SK-N-SH (cell line): Measurements from ENCODE around the gene RAPGEF1. TPM values are rescaled to one million over a fixed set of nuclear protein-coding genes. Genes with fewer than 3 reads are reported as not detected.

Experiments
- CTCF ChIA-PET: fragments of 300-600, 350-600 bp; formaldehyde crosslinking; extraction: SDS; loops from one replicate; lab custom pipeline; 2021; lab: Yijun Ruan, JAX
- POLR2A ChIA-PET: fragments of 350-600 bp; sonication (Branson Sonifier 250); formaldehyde crosslinking; extraction: SDS; loops from one replicate; lab custom pipeline; 2020; ENCODE audit warnings: antibody characterized with exemption, inconsistent platforms; lab: Yijun Ruan, JAX
- DNase-seq: peaks from one replicate; pipeline ENCODE4 v3.0.0; 2012
- H2AFZ ChIP-seq: fragments of 200-600 bp; sonication (generic); 2 replicates; pipeline ENCODE4 v1.8.1; 2016; ENCODE audit warnings: antibody characterized with exemption, mild to moderate bottlenecking, low read depth
- H3F3A ChIP-seq: fragments of 200-600 bp; sonication (generic); replicated peaks from 2 replicates; pipeline ENCODE3; 2016; ENCODE audit warnings: antibody characterized with exemption, mild to moderate bottlenecking; ENCODE audit not compliant: insufficient read depth
- H3K27ac ChIP-seq, 2 experiments: fragments of 200-500 bp in 1 of 2; fragments of 200-600 bp in 1 of 2; sonication (Bioruptor generic) in 1 of 2; sonication (generic), shearing (Covaris generic) in 1 of 2; 2 replicates each; pipeline versions ENCODE4 v1.5.1 to v1.6.1; 2014 to 2016; ENCODE audit warnings: low read depth in 2 of 2, inconsistent platforms in 1 of 2, low read length in 1 of 2, mild to moderate bottlenecking in 1 of 2, mixed read lengths in 1 of 2
- H3K27me3 ChIP-seq: fragments of 200-600 bp; sonication (generic), shearing (Covaris generic); 2 replicates; pipeline ENCODE4 v1.6.1; 2016; ENCODE audit warnings: mixed run types; ENCODE audit not compliant: insufficient read depth
- H3K36me3 ChIP-seq, 2 experiments: fragments of 200-500 bp in 1 of 2; fragments of 200-600 bp in 1 of 2; sonication (Bioruptor generic) in 1 of 2; sonication (generic) in 1 of 2; replicated peaks in 1 of 2; 2 replicates each; pipeline versions ENCODE3 to v1.5.1; 2014 to 2016; ENCODE audit warnings: low read length in 1 of 2, mild to moderate bottlenecking in 1 of 2; ENCODE audit not compliant: insufficient read depth in 2 of 2, control insufficient read depth in 1 of 2
- H3K4me1 ChIP-seq, 2 experiments: fragments of 200-500 bp in 1 of 2; fragments of 200-600 bp in 1 of 2; sonication (Bioruptor generic) in 1 of 2; sonication (generic), shearing (Covaris generic) in 1 of 2; 2 replicates each; pipeline versions ENCODE4 v1.5.1 to v1.6.1; 2014 to 2016; ENCODE audit warnings: low read depth in 1 of 2, low read length in 1 of 2, mixed run types in 1 of 2; ENCODE audit not compliant: insufficient read depth in 2 of 2, control insufficient read depth in 1 of 2
- H3K4me2 ChIP-seq: fragments of 200-600 bp; sonication (generic), shearing (Covaris generic); 2 replicates; pipeline ENCODE4 v1.6.1; 2017; ENCODE audit warnings: mixed run types
- H3K4me3 ChIP-seq, 2 experiments: fragments of 200-500 bp in 1 of 2; fragments of 200-600 bp in 1 of 2; sonication (Bioruptor generic) in 1 of 2; sonication (generic), shearing (Covaris generic) in 1 of 2; 2 replicates each; pipeline versions ENCODE4 v1.5.1 to v1.8.1; 2014 to 2016; ENCODE audit warnings: low read depth in 2 of 2, inconsistent platforms in 1 of 2, low read length in 1 of 2, mild to moderate bottlenecking in 1 of 2, mixed read lengths in 1 of 2, moderate library complexity in 1 of 2
- H3K79me2 ChIP-seq: fragments of 200-600 bp; sonication (generic); 2 replicates; pipeline ENCODE4 v1.8.1; 2017; ENCODE audit warnings: mild to moderate bottlenecking; ENCODE audit not compliant: insufficient read depth
- H3K9ac ChIP-seq: fragments of 200-600 bp; sonication (generic); 2 replicates; pipeline ENCODE4 v1.6.1; 2017; ENCODE audit warnings: mixed run types
- H3K9me2 ChIP-seq: fragments of 200-600 bp; sonication (generic); 2 replicates; pipeline ENCODE4 v1.6.1; 2017; ENCODE audit warnings: mixed run types
- H3K9me3 ChIP-seq: fragments of 200-600 bp; sonication (generic); 2 replicates; pipeline ENCODE4 v1.6.1; 2017; ENCODE audit warnings: mixed run types, mild to moderate bottlenecking, moderate library complexity
- H4K20me1 ChIP-seq: fragments of 200-600 bp; sonication (generic); 2 replicates; pipeline ENCODE4 v1.6.1; 2017; ENCODE audit warnings: mild to moderate bottlenecking, mixed run types; ENCODE audit not compliant: insufficient read depth
- ELF1 ChIP-seq: IDR thresholded peaks from 2 replicates; pipeline ENCODE4 v1.4.0; 2012
- FOSL2 ChIP-seq: IDR thresholded peaks from 2 replicates; pipeline ENCODE4 v1.4.0; 2012; ENCODE audit warnings: low read depth, mild to moderate bottlenecking, moderate library complexity, borderline replicate concordance
- GATA2 ChIP-seq: sonication (generic); formaldehyde crosslinking; IDR thresholded peaks from 2 replicates; pipeline ENCODE4 v1.5.0; 2020; ENCODE audit warnings: mild to moderate bottlenecking, missing genetic modification reagents
- MEF2A ChIP-seq: IDR thresholded peaks from 2 replicates; pipeline ENCODE4 v1.4.0; 2012; ENCODE audit warnings: low read depth, borderline replicate concordance
- NFIC ChIP-seq: IDR thresholded peaks from 2 replicates; pipeline ENCODE4 v1.4.0; 2012; ENCODE audit warnings: borderline replicate concordance
- RAD21 ChIP-seq: IDR thresholded peaks from 2 replicates; pipeline ENCODE4 v1.6.1; 2012; ENCODE audit warnings: mild to moderate bottlenecking, low read length
- RFX5 ChIP-seq: IDR thresholded peaks from 2 replicates; pipeline ENCODE4 v1.6.1; 2012; ENCODE audit warnings: mild to moderate bottlenecking, improper control_type of control experiment, low read length
- USF1 ChIP-seq: IDR thresholded peaks from 2 replicates; pipeline ENCODE4 v1.4.0; 2012; ENCODE audit warnings: low read depth, borderline replicate concordance
- USF2 ChIP-seq: fragments of 150-350 bp; IDR thresholded peaks from 2 replicates; pipeline ENCODE4 v1.6.1; 2017; ENCODE audit warnings: antibody characterized with exemption, low read length, low read depth, borderline replicate concordance
- WGBS: methylation state at CpG from one replicate; pipeline ENCODE4 v1.1.6; 2017; ENCODE audit warnings: low lambda C conversion rate; 5-methylcytosine and 5-hydroxymethylcytosine counted together
- polyA plus RNA-seq, 3 experiments: library from polyadenylated mRNA; depleted of rRNA; stranded (reverse); fragments of >200 nt; gene quantifications; 2 replicates each; pipeline ENCODE4 v1.2.3, GENCODE V29; 2012

Gene RAPGEF1
- polyA plus RNA-seq, 1 of the 3 experiments (the other 2 are of a cell fraction): 26.2 TPM

- Histone ChIP-seq H3K9ac (no peak overlapping the region), H3K79me2 (no peaks in the 10 kb centered on the region), H3K4me3 (no peak overlapping the region), H3K27ac (no peak overlapping the region), H3K9me3 (no peaks in the 10 kb centered on the region), H3F3A (peaks cover 16% of the 10 kb centered on the region), H3K9me2 (no peaks in the 10 kb centered on the region), H2AFZ (no peak overlapping the region), H4K20me1 (0 out of 2 replicates have a peak, but pooled peaks cover 6% of the 10 kb centered on the region), H3K36me3 (peaks cover 8 to 11% of the 10 kb centered on the region in 2 experiments), H3K27me3 (no peaks in the 10 kb centered on the region), H3K4me2 (no peak overlapping the region), H3K4me1 (peaks cover 13 to 16% of the 10 kb centered on the region in 2 experiments; a peak in 3 of 4 replicates)
- 100% methylated on average over 6 of the region's 7 CpGs for WGBS
- ChIA-PET POLR2A (no interaction called here), CTCF (interaction anchor here (0.8 to 3.0 kb wide), 6 partner anchors 19 to 649 kb away, joined by 3 to 10 read pairs (median 4); partner anchors contain the start of gene RAPGEF1)
- TF ChIP-seq ELF1 (no peak), RAD21 (no peak), MEF2A (no peak), GATA2 (no peak)
- DNase-seq: no peak
Observed at GRCh38 chr9:131610231-131610761, 129.6 kb downstream of the RAPGEF1 start.

- TF ChIP-seq RFX5: no peak
- peak; percentile 21; the same call in 1 of the 2 replicates for TF ChIP-seq NFIC
- no peak for TF ChIP-seq USF1
- TF ChIP-seq FOSL2: no peak
- no peak for TF ChIP-seq USF2
- 0 out of 2 replicates have a peak, but pooled peaks cover 6% of the 10 kb centered on the region for H4K20me1 ChIP-seq
- POLR2A ChIA-PET: no interaction called here
Observed at GRCh38 chr9:131609099-131609830, 130.6 kb downstream of the RAPGEF1 start.

More at GRCh38 chr9:131609099-131609830, 130.6 kb downstream of the RAPGEF1 start:
- Histone ChIP-seq H3K9me2 (no peaks in the 10 kb centered on the region), H3F3A (peaks cover 16% of the 10 kb centered on the region), H3K27ac (peak overlapping the region; percentile 61 to 63; a peak in 3 of 4 replicates), H3K79me2 (no peaks in the 10 kb centered on the region), H3K9me3 (no peaks in the 10 kb centered on the region), H3K4me2 (peak overlapping the region; percentile 53), H3K36me3 (peaks cover 10 to 11% of the 10 kb centered on the region in 2 experiments), H3K4me3 (0 out of 4 replicates have a peak overlapping the region, but pooled peaks of 1 of the 2 experiments have one; percentile 5), H3K27me3 (no peaks in the 10 kb centered on the region), H3K4me1 (peaks cover 13 to 16% of the 10 kb centered on the region in 2 experiments; a peak in 3 of 4 replicates), H2AFZ (no peak overlapping the region), H3K9ac (peak overlapping the region; percentile 24; the same call in 1 of the 2 replicates)
- CTCF ChIA-PET: interaction anchor here (0.9 to 3.0 kb wide), 5 partner anchors 63 to 150 kb away, joined by 3 to 10 read pairs (median 3); no protein-coding TSS in a partner anchor
- WGBS: 65% methylated on average over 14 of the region's 14 CpGs
- no peak for DNase-seq
